Measurements from ENCODE around the gene MIPOL1. TPM values are rescaled to one million over a fixed set of nuclear protein-coding genes. Genes with fewer than 3 reads are reported as not detected.

MIPOL1 gene
- total RNA-seq, 2 donors from 2014 or later, result 8.6 to 27.0 TPM

GRCh38 chr14:37580146-37580545, 382.4 kb downstream of the MIPOL1 start:
- H3K4me3 ChIP-seq, result no peak overlapping the region
- peaks cover 20% of the 10 kb centered on the region for H3K4me1 ChIP-seq
- no peak overlapping the region for H3K27ac ChIP-seq
- DNase-seq (no peak), ATAC-seq (no peak)
- no peaks in the 10 kb centered on the region for H3K36me3 ChIP-seq (replicated peaks in 1 of 2; ENCODE audit: insufficient read depth in 1 of 2, low read depth in 2 of 2)
- WGBS, 2 donors, result 83 to 93% methylated on average over 2 of the region's 2 CpGs
- H3K27me3 ChIP-seq, result peaks cover 0 to 20% of the 10 kb centered on the region in 2 donors
- intact Hi-C loops (cut with DNase I), result no loop called here
- TF ChIP-seq POLR2A (IDR thresholded peaks at IDR 0.05), result no peak
- TF ChIP-seq CTCF (IDR thresholded peaks at IDR 0.05), result no peak
- H3K9me3 ChIP-seq, result no peaks in the 10 kb centered on the region

GRCh38 chr14:37583358-37584210, 385.8 kb downstream of the MIPOL1 start:
- 7 to 10% methylated on average over 32 to 66 of the region's 67 CpGs for WGBS, 2 donors
- H3K27me3 ChIP-seq, result peaks cover 0 to 43% of the 10 kb centered on the region in 2 donors
- no peak for TF ChIP-seq CTCF (IDR thresholded peaks at IDR 0.05)
- no peak for TF ChIP-seq POLR2A (IDR thresholded peaks at IDR 0.05)

GRCh38 chr14:37584211-37585100, 386.7 kb downstream of the MIPOL1 start:
- DNase-seq, result peak in 1 of 4 donors; percentile 13
- intact Hi-C loops (cut with DNase I), result no loop called here
- TF ChIP-seq POLR2A (IDR thresholded peaks at IDR 0.05) (no peak), CTCF (IDR thresholded peaks at IDR 0.05) (no peak)
- peak; percentile 40 for ATAC-seq
- WGBS, 2 donors, result 10 to 22% methylated on average over 34 to 62 of the region's 62 CpGs
- Histone ChIP-seq H3K36me3 (replicated peaks in 1 of 2; ENCODE audit: insufficient read depth in 1 of 2, low read depth in 2 of 2) (no peaks in the 10 kb centered on the region), H3K9me3 (no peaks in the 10 kb centered on the region), H3K4me3 (no peak overlapping the region), H3K27ac (no peak overlapping the region), H3K4me1 (peaks cover 30% of the 10 kb centered on the region), H3K27me3 (peaks cover 0 to 46% of the 10 kb centered on the region in 2 donors)

More at GRCh38 chr14:37583358-37584210, 385.8 kb downstream of the MIPOL1 start:
- DNase-seq (no peak), ATAC-seq (peak; percentile 39)
- H3K9me3 ChIP-seq, result no peaks in the 10 kb centered on the region
- intact Hi-C loops (cut with DNase I), result no loop called here
- no peak overlapping the region for H3K4me3 ChIP-seq
- H3K36me3 ChIP-seq (replicated peaks in 1 of 2; ENCODE audit: insufficient read depth in 1 of 2, low read depth in 2 of 2), result no peaks in the 10 kb centered on the region
- H3K4me1 ChIP-seq, result peaks cover 30% of the 10 kb centered on the region
- H3K27ac ChIP-seq, result no peak overlapping the region

GRCh38 chr14:37585101-37585511, 387.4 kb downstream of the MIPOL1 start:
- no peak overlapping the region for H3K27ac ChIP-seq
- no peak overlapping the region for H3K4me3 ChIP-seq
- ATAC-seq, result no peak
- WGBS, 2 donors, result 27 to 28% methylated on average over 22 to 23 of the region's 23 CpGs
- H3K4me1 ChIP-seq, result peaks cover 30% of the 10 kb centered on the region
- no peaks in the 10 kb centered on the region for H3K9me3 ChIP-seq
- no peak for DNase-seq
- TF ChIP-seq POLR2A (IDR thresholded peaks at IDR 0.05) (no peak), CTCF (IDR thresholded peaks at IDR 0.05) (no peak)
- no peaks in the 10 kb centered on the region for H3K36me3 ChIP-seq (replicated peaks in 1 of 2; ENCODE audit: insufficient read depth in 1 of 2, low read depth in 2 of 2)
- H3K27me3 ChIP-seq, result peaks cover 4 to 48% of the 10 kb centered on the region in 2 donors
- intact Hi-C loops (cut with DNase I), result no loop called here
